Stimulated activated CD8-positive, alpha-beta memory T cell treated with anti-CD3 and anti-CD28 coated beads, Interleukin-15, amount 100 ng/mL, for 4 hours (primary cell): ENCODE data around the gene A4GALT.
"Not testable (repeated sequence)": the region's sequence is repeated elsewhere in the genome, so short reads cannot be mapped to it uniquely, and the experiment has no call there.

ENCODE experiments used
- DNase-seq, 2 donors: peaks; one replicate each; pipeline ENCODE4 v3.0.0-alpha.2; 2020; ENCODE audit warnings: low read depth in 2 of 2

A4GALT gene

GRCh38 chr22:42720263-42721044 lies at the start of gene A4GALT:
Gene A4GALT (minus strand): TSS chr22:42720870. CDS start chr22:42693951, 26,919 bp downstream.
- no peak for DNase-seq

- DNase-seq, result no peak
Observed at GRCh38 chr22:42770448-42770726, 49.7 kb upstream of the A4GALT start.

- DNase-seq, result no peak
Observed at GRCh38 chr22:42769574-42770447, 49.1 kb upstream of the A4GALT start.

GRCh38 chr22:42769238-42769573 lies 48.5 kb upstream of the A4GALT start:
- no peak for DNase-seq

GRCh38 chr22:42768385-42769035 lies 47.8 kb upstream of the A4GALT start:
- DNase-seq, result no peak

GRCh38 chr22:42766860-42767259 lies 46.2 kb upstream of the A4GALT start:
- no peak for DNase-seq

GRCh38 chr22:42764895-42765363 lies 44.3 kb upstream of the A4GALT start:
- DNase-seq, result no peak

- no peak for DNase-seq
Observed at GRCh38 chr22:42763965-42764480, 43.4 kb upstream of the A4GALT start.

GRCh38 chr22:42760806-42761565 lies 40.3 kb upstream of the A4GALT start:
- no peak for DNase-seq

GRCh38 chr22:42758931-42759629 lies 38.4 kb upstream of the A4GALT start:
- DNase-seq, result no peak

- not testable (repeated sequence) for DNase-seq
Observed at GRCh38 chr22:42755553-42755952, 34.9 kb upstream of the A4GALT start.

GRCh38 chr22:42755121-42755520 lies 34.5 kb upstream of the A4GALT start:
- not testable (repeated sequence) for DNase-seq

GRCh38 chr22:42754658-42755057 lies 34.0 kb upstream of the A4GALT start:
- no peak for DNase-seq

- no peak for DNase-seq
Observed at GRCh38 chr22:42752912-42753311, 32.2 kb upstream of the A4GALT start.

- no peak for DNase-seq
Observed at GRCh38 chr22:42752230-42752746, 31.6 kb upstream of the A4GALT start.

GRCh38 chr22:42750421-42750820 lies 29.8 kb upstream of the A4GALT start:
- DNase-seq, result not testable (repeated sequence)

- no peak for DNase-seq
Observed at GRCh38 chr22:42747701-42748513, 27.2 kb upstream of the A4GALT start.

- no peak for DNase-seq
Observed at GRCh38 chr22:42745118-42745517, 24.4 kb upstream of the A4GALT start.

GRCh38 chr22:42743501-42743991 lies 22.9 kb upstream of the A4GALT start:
- no peak for DNase-seq

GRCh38 chr22:42742940-42743339 lies 22.3 kb upstream of the A4GALT start:
- DNase-seq, result no peak
